Measurements from ENCODE around the gene RPTOR.

- TF ChIP-seq, protein P1, sequence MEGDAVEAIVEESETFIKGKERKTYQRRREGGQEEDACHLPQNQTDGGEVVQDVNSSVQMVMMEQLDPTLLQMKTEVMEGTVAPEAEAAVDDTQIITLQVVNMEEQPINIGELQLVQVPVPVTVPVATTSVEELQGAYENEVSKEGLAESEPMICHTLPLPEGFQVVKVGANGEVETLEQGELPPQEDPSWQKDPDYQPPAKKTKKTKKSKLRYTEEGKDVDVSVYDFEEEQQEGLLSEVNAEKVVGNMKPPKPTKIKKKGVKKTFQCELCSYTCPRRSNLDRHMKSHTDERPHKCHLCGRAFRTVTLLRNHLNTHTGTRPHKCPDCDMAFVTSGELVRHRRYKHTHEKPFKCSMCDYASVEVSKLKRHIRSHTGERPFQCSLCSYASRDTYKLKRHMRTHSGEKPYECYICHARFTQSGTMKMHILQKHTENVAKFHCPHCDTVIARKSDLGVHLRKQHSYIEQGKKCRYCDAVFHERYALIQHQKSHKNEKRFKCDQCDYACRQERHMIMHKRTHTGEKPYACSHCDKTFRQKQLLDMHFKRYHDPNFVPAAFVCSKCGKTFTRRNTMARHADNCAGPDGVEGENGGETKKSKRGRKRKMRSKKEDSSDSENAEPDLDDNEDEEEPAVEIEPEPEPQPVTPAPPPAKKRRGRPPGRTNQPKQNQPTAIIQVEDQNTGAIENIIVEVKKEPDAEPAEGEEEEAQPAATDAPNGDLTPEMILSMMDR (conservative IDR thresholded peaks at IDR 0.05; ENCODE audit: low read depth, low read length): no peak
- TF ChIP-seq EZH2 (IDR thresholded peaks at IDR 0.05; ENCODE audit: low read length, unreplicated experiment): no peak
Observed at GRCh38 chr17:80846932-80847331, 302.3 kb downstream of the RPTOR start.
